Caco-2 (cell line): Measurements from ENCODE around the gene ANO4. TPM values are rescaled to one million over a fixed set of nuclear protein-coding genes. Genes with fewer than 3 reads are reported as not detected.

Experiments used
- BruUV-seq: library from RNA; stranded (reverse); fragments of 400-500 nt; replicated peaks from 2 replicates; lab custom pipeline; 2021; lab: Mats Ljungman, UMichigan
- CTCF ChIA-PET: fragments of 300-600 bp; sonication (Branson Sonifier 250); formaldehyde crosslinking; loops from one replicate; lab custom pipeline; 2022; ENCODE audit warnings: antibody characterized with exemption; lab: Charles Lee
- POLR2A ChIA-PET: fragments of 300-600 bp; sonication (Branson Sonifier 250); formaldehyde crosslinking; loops from one replicate; lab custom pipeline; 2022; ENCODE audit warnings: antibody characterized with exemption; lab: Charles Lee
- DNase-seq, 2 experiments: peaks; one replicate each; pipeline versions ENCODE4 v3.0.0 to v3.0.0-alpha.2; 2020 to 2022
- H3K27me3 ChIP-seq: replicated peaks from 2 replicates; pipeline ENCODE4 v1.6.0; 2011; ENCODE audit warnings: low read length; ENCODE audit not compliant: control insufficient read depth, insufficient read depth
- H3K36me3 ChIP-seq: 2 replicates; pipeline ENCODE4 v1.5.1; 2011; ENCODE audit warnings: low read length; ENCODE audit not compliant: control insufficient read depth, insufficient read depth
- H3K4me1 ChIP-seq: fragments of 250-450 bp; sonication (Bioruptor Pico); 2 replicates; pipeline ENCODE4 v1.5.1; 2020; ENCODE audit warnings: mild to moderate bottlenecking
- H3K4me3 ChIP-seq: 2 replicates; pipeline ENCODE4 v1.5.1; 2011; ENCODE audit warnings: low read depth, mild to moderate bottlenecking, control low read depth, low read length
- H3K9me3 ChIP-seq: fragments of 250-450 bp; sonication (Bioruptor Pico); 2 replicates; pipeline ENCODE4 v1.5.1; 2020; ENCODE audit warnings: mild to moderate bottlenecking, moderate library complexity
- H3K27ac Mint-ChIP-seq: one replicate; pipeline ENCODE4 v1.8.0; 2022; ENCODE audit warnings: mixed read lengths; ENCODE audit not compliant: unreplicated experiment
- H3K27me3 Mint-ChIP-seq: one replicate; pipeline ENCODE4 v1.8.0; 2022; ENCODE audit warnings: mixed read lengths; ENCODE audit not compliant: insufficient read depth, unreplicated experiment
- H3K36me3 Mint-ChIP-seq: one replicate; pipeline ENCODE4 v1.8.0; 2022; ENCODE audit warnings: mild to moderate bottlenecking, mixed read lengths; ENCODE audit not compliant: insufficient read depth, unreplicated experiment
- H3K4me1 Mint-ChIP-seq: one replicate; pipeline ENCODE4 v1.8.0; 2022; ENCODE audit warnings: low read depth, mixed read lengths; ENCODE audit not compliant: unreplicated experiment
- H3K4me3 Mint-ChIP-seq: one replicate; pipeline ENCODE4 v1.8.0; 2022; ENCODE audit warnings: mild to moderate bottlenecking, moderate library complexity, mixed read lengths; ENCODE audit not compliant: unreplicated experiment
- H3K9me3 Mint-ChIP-seq: one replicate; pipeline ENCODE4 v1.8.0; 2022; ENCODE audit warnings: mixed read lengths; ENCODE audit not compliant: unreplicated experiment
- CTCF ChIP-seq, 2 experiments: fragments of 200-600 bp in 1 of 2; IDR thresholded peaks; 1 replicate in 1 of 2; 2 replicates in 1 of 2; pipeline versions ENCODE4 v1.5.1 to v1.8.0; 2011 to 2022; ENCODE audit warnings: antibody characterized with exemption in 1 of 2, control low read depth in 1 of 2, inconsistent platforms in 1 of 2, low read depth in 1 of 2, low read length in 1 of 2, mild to moderate bottlenecking in 1 of 2, moderate library complexity in 1 of 2; ENCODE audit not compliant: insufficient read depth in 1 of 2, severe bottlenecking in 1 of 2, unreplicated experiment in 1 of 2
- intact Hi-C: fragments of 100-400 bp; cut with micrococcal nuclease; formaldehyde crosslinking; loops from one replicate; pipeline ENCODE4 v1.10.0; 2022; ENCODE audit not compliant: unreplicated experiment
- total RNA-seq: library from RNA; stranded (reverse); gene quantifications from 2 replicates; pipeline ENCODE4 v1.2.3, GENCODE V29; 2022

Gene ANO4
- total RNA-seq, 1 experiment from 2014 or later = 0.09 TPM

DNA sequence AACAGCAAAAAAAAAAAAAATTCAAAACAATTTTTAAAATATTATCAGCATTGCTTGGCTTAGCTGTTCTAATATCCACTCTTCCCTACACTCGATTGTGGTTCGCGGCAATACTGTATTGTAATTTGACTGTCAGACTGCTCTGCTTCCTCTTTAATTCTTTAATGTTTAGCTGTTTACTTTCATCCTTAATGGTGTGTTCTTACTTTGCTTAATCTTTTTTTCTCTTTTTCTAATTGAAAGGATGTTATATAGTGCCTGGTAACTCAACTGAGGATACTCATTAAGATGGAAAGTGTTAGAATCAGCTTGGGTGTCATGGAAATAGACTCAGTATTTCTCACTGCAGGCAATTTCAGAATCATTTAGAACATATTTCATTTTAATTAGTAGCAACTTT is 2.0 kb downstream of the ANO4 start:
- ChIA-PET CTCF (no interaction called here), POLR2A (no interaction called here)
- TF ChIP-seq CTCF (IDR thresholded peaks at IDR 0.05; ENCODE audit: insufficient read depth in 1 of 2, low read depth in 1 of 2, low read length in 1 of 2, severe bottlenecking in 1 of 2, unreplicated experiment in 1 of 2) = no peak
- Mint-ChIP-seq H3K27me3 (peaks cover 12% of the 10 kb centered on the region), H3K9me3 (no peaks in the 10 kb centered on the region), H3K36me3 (no peaks in the 10 kb centered on the region), H3K4me1 (no peaks in the 10 kb centered on the region), H3K27ac (no peak overlapping the region), H3K4me3 (no peak overlapping the region)
- intact Hi-C loops = no loop called here
- no TSS peak for BruUV-seq
- Histone ChIP-seq H3K36me3 (no peaks in the 10 kb centered on the region), H3K9me3 (no peaks in the 10 kb centered on the region), H3K4me1 (no peaks in the 10 kb centered on the region), H3K4me3 (no peak overlapping the region), H3K27me3 (no peaks in the 10 kb centered on the region; the same call in 1 of the 2 replicates)
- DNase-seq = no peak

DNA sequence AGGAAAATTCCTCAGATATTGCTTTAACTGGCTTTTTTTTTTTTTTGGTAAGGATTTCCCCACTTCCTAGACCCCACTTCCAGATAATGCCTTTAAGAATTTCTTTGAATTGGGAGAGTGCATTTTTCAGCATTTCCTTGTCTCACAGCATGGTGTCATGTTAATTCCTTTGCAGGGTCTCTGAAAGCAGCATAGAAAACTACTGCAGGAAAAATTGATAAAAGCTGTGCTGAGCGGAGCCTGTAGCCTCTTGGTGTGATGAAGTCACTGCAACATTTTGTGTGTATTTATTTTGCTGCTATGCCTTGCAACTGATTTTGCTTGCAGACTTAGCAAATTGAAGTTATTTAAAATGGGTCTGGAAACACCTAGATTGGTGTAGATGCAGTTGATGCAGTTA is 2.7 kb downstream of the ANO4 start:
- no peak for TF ChIP-seq CTCF (IDR thresholded peaks at IDR 0.05; ENCODE audit: insufficient read depth in 1 of 2, low read depth in 1 of 2, low read length in 1 of 2, severe bottlenecking in 1 of 2, unreplicated experiment in 1 of 2)
- ChIA-PET CTCF (no interaction called here), POLR2A (no interaction called here)
- H3K9me3 Mint-ChIP-seq = no peaks in the 10 kb centered on the region
- Histone ChIP-seq H3K4me1 (no peaks in the 10 kb centered on the region), H3K9me3 (no peaks in the 10 kb centered on the region), H3K27me3 (no peaks in the 10 kb centered on the region; the same call in 1 of the 2 replicates), H3K4me3 (no peak overlapping the region), H3K36me3 (no peaks in the 10 kb centered on the region)
- no peaks in the 10 kb centered on the region for H3K4me1 Mint-ChIP-seq
- H3K4me3 Mint-ChIP-seq = no peak overlapping the region
- H3K27ac Mint-ChIP-seq = no peak overlapping the region
- no TSS peak for BruUV-seq
- intact Hi-C loops = no loop called here
- peaks cover 12% of the 10 kb centered on the region for H3K27me3 Mint-ChIP-seq
- DNase-seq = no peak
- H3K36me3 Mint-ChIP-seq = no peaks in the 10 kb centered on the region

GRCh38 chr12:100797786-100798185 is 3.2 kb downstream of the ANO4 start:
- no peak for DNase-seq
- intact Hi-C loops = no loop called here
- no peaks in the 10 kb centered on the region; the same call in 1 of the 2 replicates for H3K27me3 ChIP-seq
- peaks cover 12% of the 10 kb centered on the region for H3K27me3 Mint-ChIP-seq
- H3K36me3 ChIP-seq = no peaks in the 10 kb centered on the region
- H3K9me3 ChIP-seq = no peaks in the 10 kb centered on the region
- H3K4me1 Mint-ChIP-seq = no peaks in the 10 kb centered on the region
- CTCF ChIA-PET = no interaction called here
- no peak for TF ChIP-seq CTCF (IDR thresholded peaks at IDR 0.05; ENCODE audit: insufficient read depth in 1 of 2, low read depth in 1 of 2, low read length in 1 of 2, severe bottlenecking in 1 of 2, unreplicated experiment in 1 of 2)
- H3K4me3 ChIP-seq = no peak overlapping the region
- H3K4me3 Mint-ChIP-seq = no peak overlapping the region
- H3K9me3 Mint-ChIP-seq = no peaks in the 10 kb centered on the region
- no peaks in the 10 kb centered on the region for H3K4me1 ChIP-seq
- POLR2A ChIA-PET = no interaction called here
- BruUV-seq = no TSS peak
- no peak overlapping the region for H3K27ac Mint-ChIP-seq
- H3K36me3 Mint-ChIP-seq = no peaks in the 10 kb centered on the region
